Prostate gland (tissue), 2 donors: ENCODE results near the gene ZFP36L1. TPM values are rescaled to one million over a fixed set of nuclear protein-coding genes. Genes with fewer than 3 reads are reported as not detected.
"Not testable (repeated sequence)": the region's sequence is repeated elsewhere in the genome, so short reads cannot be mapped to it uniquely, and the experiment has no call there.

Experiments used
- DNase-seq: peaks from one replicate; pipeline ENCODE4 v3.0.0-alpha.2; 2019; ENCODE audit warnings: low spot score
- H3K27ac ChIP-seq, 2 donors: fragments of 200-600 bp; sonication (generic); 2 replicates each; pipeline ENCODE4 v1.5.1; 2017 to 2019
- H3K27me3 ChIP-seq: fragments of 200-600 bp; sonication (generic); replicated peaks from 2 replicates; pipeline ENCODE4 v1.5.1; 2019; ENCODE audit not compliant: insufficient read depth
- H3K36me3 ChIP-seq, 2 donors: fragments of 200-600 bp; sonication (generic); 1 replicate in 1 of 2; 2 replicates in 1 of 2; pipeline versions ENCODE4 v1.5.1 to v1.8.1; 2017 to 2019
- H3K4me1 ChIP-seq: fragments of 200-600 bp; sonication (generic); replicated peaks from 2 replicates; pipeline ENCODE4 v1.5.1; 2019
- H3K4me3 ChIP-seq, 2 donors: fragments of 200-600 bp; sonication (generic); 2 replicates each; pipeline ENCODE4 v1.5.1; 2017 to 2019
- H3K9me3 ChIP-seq: fragments of 200-600 bp; sonication (generic); 2 replicates; pipeline ENCODE4 v1.5.1; 2017
- POLR2A ChIP-seq: fragments of 450-650 bp; IDR thresholded peaks from one replicate; pipeline ENCODE4 v1.6.1; 2016; ENCODE audit warnings: antibody characterized with exemption, mild to moderate bottlenecking
- POLR2AphosphoS5 ChIP-seq: sonication (generic); formaldehyde crosslinking; IDR thresholded peaks from one replicate; pipeline ENCODE4 v1.6.1; 2017; ENCODE audit warnings: antibody characterized with exemption
- whole genome bisulfite sequencing: methylation state at CpG from one replicate; pipeline ENCODE4 v1.1.5; 2018; 5-methylcytosine and 5-hydroxymethylcytosine counted together
- intact Hi-C: fragments of 100-400 bp; cut with DNase I; formaldehyde crosslinking; loops from one replicate; pipeline ENCODE4 v1.14.2; 2022
- total RNA-seq, 2 donors: library from RNA; depleted of rRNA; stranded (reverse); fragments of >200 nt; gene quantifications; one replicate each; pipeline ENCODE4 v1.1.0, GENCODE V29; 2016
- TF ChIP-seq, protein P1 (sequence below), 4 experiments: fragments of 200-600 bp in 2 of 4; fragments of 450-650 bp in 2 of 4; sonication (generic) in 2 of 4; IDR thresholded peaks; 1 replicate in 3 of 4; 2 replicates in 1 of 4; pipeline ENCODE4 v1.5.1; 2016 to 2019; ENCODE audit warnings: antibody characterized with exemption in 4 of 4, mild to moderate bottlenecking in 2 of 4, moderate library complexity in 2 of 4

ZFP36L1 gene
- total RNA-seq, 2 donors from 2014 or later, result 359 to 556 TPM

DNA sequence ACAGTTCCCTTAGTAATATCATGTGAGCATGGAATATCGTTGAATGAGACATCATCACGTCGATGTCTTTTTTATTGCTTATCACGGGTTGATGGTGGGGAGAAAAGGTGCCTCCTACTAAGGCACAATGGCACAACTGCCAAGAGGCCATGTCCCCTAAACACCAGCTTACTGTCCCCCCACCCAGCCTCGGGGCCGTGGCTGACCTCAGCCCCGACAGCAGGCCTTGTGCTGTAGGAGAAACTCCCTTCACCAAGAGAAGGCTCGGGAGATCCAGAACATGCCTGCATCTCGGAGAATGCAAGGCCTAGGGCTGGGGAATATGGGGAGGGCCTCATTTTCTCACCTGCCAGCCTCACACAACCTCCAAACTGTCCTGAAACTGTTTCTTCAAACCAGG, 22.8 kb downstream of the ZFP36L1 start:
- no peak for DNase-seq
- H3K27me3 ChIP-seq, result no peaks in the 10 kb centered on the region

DNA sequence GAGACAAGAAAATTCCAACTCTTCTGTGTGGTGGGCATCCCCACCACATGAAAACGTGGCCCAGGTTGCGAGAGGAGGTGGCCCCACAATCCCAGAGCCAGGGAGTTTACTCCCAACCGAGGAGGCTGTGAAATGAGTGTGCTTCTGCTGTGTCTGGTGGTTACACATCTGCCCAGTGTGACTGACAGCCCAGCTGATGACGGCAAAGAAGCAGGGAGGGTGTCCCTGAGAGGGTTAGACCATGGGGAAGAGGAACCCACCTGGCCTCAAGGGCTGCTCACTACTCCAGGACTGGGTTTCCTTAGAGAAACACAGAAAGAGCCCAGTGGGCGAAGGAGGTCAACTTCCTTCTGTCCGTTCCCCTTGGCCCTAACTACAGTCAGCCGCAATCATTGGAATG, 24.6 kb downstream of the ZFP36L1 start:
- TF ChIP-seq, protein P1, sequence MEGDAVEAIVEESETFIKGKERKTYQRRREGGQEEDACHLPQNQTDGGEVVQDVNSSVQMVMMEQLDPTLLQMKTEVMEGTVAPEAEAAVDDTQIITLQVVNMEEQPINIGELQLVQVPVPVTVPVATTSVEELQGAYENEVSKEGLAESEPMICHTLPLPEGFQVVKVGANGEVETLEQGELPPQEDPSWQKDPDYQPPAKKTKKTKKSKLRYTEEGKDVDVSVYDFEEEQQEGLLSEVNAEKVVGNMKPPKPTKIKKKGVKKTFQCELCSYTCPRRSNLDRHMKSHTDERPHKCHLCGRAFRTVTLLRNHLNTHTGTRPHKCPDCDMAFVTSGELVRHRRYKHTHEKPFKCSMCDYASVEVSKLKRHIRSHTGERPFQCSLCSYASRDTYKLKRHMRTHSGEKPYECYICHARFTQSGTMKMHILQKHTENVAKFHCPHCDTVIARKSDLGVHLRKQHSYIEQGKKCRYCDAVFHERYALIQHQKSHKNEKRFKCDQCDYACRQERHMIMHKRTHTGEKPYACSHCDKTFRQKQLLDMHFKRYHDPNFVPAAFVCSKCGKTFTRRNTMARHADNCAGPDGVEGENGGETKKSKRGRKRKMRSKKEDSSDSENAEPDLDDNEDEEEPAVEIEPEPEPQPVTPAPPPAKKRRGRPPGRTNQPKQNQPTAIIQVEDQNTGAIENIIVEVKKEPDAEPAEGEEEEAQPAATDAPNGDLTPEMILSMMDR (IDR thresholded peaks at IDR 0.05), result no peak
- no peak for TF ChIP-seq POLR2AphosphoS5
- TF ChIP-seq POLR2A, result no peak
- H3K9me3 ChIP-seq, result no peaks in the 10 kb centered on the region
- H3K4me3 ChIP-seq, result no peak overlapping the region
- no peak overlapping the region for H3K27ac ChIP-seq
- H3K36me3 ChIP-seq, result no peaks in the 10 kb centered on the region
- no peaks in the 10 kb centered on the region for H3K27me3 ChIP-seq
- H3K4me1 ChIP-seq, result no peaks in the 10 kb centered on the region
- intact Hi-C loops, result no loop called here
- no peak for DNase-seq
- 87% methylated on average over 7 of the region's 7 CpGs for WGBS

More for the DNA sequence above, 22.8 kb downstream of the ZFP36L1 start:
- Histone ChIP-seq H3K9me3 (no peaks in the 10 kb centered on the region), H3K27ac (no peak overlapping the region), H3K36me3 (no peaks in the 10 kb centered on the region), H3K4me3 (no peak overlapping the region), H3K4me1 (no peaks in the 10 kb centered on the region)
- WGBS, result 94% methylated on average over 9 of the region's 9 CpGs
- TF ChIP-seq, protein P1 (IDR thresholded peaks at IDR 0.05), result no peak
- TF ChIP-seq POLR2AphosphoS5 (no peak), POLR2A (no peak)
- intact Hi-C loops, result no loop called here

DNA sequence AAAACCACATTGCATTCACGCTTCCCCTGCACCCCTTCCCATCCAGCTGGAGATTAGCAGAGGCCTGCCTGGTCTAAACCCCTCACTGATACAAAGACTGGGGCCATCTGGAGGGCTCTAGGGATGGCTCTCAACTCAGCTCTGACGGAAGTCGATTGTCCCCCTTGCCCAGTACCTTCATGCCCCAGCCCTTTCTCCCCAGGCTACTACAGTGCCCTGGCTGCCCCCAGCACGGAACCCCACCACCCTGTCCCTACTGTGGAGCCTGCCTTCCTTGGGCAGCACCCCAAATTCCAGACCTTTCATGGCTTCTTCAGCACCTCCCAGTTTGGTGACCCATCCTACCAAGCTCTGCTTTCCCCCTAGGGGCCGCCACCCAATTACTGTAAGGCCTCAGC, 25.6 kb downstream of the ZFP36L1 start:
- H3K36me3 ChIP-seq, result no peaks in the 10 kb centered on the region
- intact Hi-C loops, result no loop called here
- no peak for DNase-seq
- TF ChIP-seq POLR2AphosphoS5 (no peak), POLR2A (no peak)
- TF ChIP-seq, protein P1 (IDR thresholded peaks at IDR 0.05), result no peak
- H3K27ac ChIP-seq, result no peak overlapping the region
- H3K9me3 ChIP-seq, result no peaks in the 10 kb centered on the region
- no peaks in the 10 kb centered on the region for H3K27me3 ChIP-seq
- 95% methylated on average over 5 of the region's 5 CpGs for whole genome bisulfite sequencing
- no peaks in the 10 kb centered on the region for H3K4me1 ChIP-seq
- H3K4me3 ChIP-seq, result no peak overlapping the region

DNA sequence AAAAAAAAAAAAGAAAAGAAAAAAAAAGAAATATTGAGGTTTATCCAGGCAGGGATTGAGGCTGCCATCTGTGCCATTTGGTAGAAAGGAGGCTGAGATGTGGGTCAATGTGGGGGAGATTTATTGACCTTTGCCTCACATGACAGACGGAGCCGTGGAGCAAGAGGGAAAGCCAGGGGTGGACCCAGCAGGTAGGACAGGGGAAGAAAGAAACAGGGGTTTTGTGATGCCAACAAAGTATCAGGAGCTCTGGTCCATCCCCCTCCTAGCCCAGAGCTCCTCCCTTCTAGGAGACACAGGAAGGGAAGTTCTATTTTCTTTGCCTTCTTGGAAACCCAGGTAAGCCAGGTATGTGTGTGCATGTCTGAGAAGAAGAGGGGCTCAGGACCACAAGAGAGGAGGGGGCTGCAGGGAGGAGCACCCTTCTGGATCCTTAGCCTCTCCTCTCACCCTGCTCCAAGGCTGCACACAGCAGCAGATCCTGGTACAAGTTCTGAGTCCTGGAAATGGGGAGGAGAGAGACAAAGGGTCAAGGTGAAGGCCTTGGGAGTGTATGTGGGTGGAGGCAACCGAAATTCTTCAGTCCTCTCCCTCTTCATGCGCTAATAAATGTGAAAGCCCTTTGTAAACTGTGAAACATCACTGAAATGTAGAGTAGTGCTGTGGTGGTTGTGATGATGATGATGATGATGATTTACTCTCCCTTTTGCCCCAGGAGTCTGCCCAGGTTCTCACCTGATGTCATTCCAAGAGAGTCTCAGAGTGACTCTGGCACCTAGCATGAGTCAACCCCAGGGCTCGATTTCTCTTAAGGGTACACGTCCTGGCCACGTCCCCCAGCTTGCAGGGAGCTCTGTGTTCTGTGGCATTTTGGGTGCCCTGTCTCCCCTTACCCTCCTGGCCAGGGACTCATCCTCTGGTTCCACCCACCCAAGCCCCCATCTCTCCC, 26.3 kb downstream of the ZFP36L1 start:
- TF ChIP-seq, protein P1 (IDR thresholded peaks at IDR 0.05), result no peak
- TF ChIP-seq POLR2AphosphoS5 (no peak), POLR2A (no peak)
- 83% methylated on average over 7 of the region's 7 CpGs for WGBS
- intact Hi-C loops, result no loop called here
- Histone ChIP-seq H3K9me3 (no peaks in the 10 kb centered on the region), H3K27me3 (no peaks in the 10 kb centered on the region), H3K36me3 (no peaks in the 10 kb centered on the region), H3K4me3 (no peak overlapping the region), H3K27ac (no peak overlapping the region), H3K4me1 (no peaks in the 10 kb centered on the region)
- no peak for DNase-seq

DNA sequence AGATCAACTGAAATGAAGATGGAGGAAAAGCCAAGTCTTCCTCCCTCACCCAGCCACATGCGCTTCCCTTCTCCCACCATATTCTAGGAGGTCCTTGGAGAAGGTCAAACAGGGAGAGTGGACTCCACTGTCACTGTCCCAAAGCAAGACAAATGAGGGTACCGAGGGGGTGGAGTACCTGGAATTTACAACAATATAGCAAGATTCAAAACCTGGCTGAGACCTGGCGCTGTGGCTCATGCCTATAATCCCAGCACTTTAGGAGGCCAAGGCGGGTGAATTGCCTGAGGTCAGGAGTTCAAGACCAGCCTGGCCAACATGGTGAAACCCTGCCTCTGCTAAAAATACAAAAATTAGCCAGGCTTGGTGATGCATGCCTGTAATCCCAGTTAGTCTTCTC, 29.0 kb downstream of the ZFP36L1 start:
- H3K4me1 ChIP-seq, DNase-seq, H3K36me3 ChIP-seq, H3K9me3 ChIP-seq, H3K4me3 ChIP-seq, H3K27me3 ChIP-seq, intact Hi-C loops: not testable (repeated sequence)
- peak overlapping the region in 1 of 2 donors; percentile 3 for H3K27ac ChIP-seq
- WGBS, result 93% methylated on average over 4 of the region's 4 CpGs
